Vagina (tissue), 2 donors: Measurements from ENCODE around the gene ZNF385C. TPM values are rescaled to one million over a fixed set of nuclear protein-coding genes. Genes with fewer than 3 reads are reported as not detected.

Experiments used
- DNase-seq, 2 donors: peaks; one replicate each; pipeline ENCODE4 v3.0.0-alpha.2; 2017; ENCODE audit errors: extremely low spot score in 2 of 2
- H3K27ac ChIP-seq: fragments of 200-600 bp; sonication (generic); one replicate; pipeline ENCODE4 v1.5.1; 2019
- H3K27me3 ChIP-seq: fragments of 200-600 bp; sonication (generic); one replicate; pipeline ENCODE4 v1.5.1; 2019
- H3K36me3 ChIP-seq, 2 donors: fragments of 200-600 bp; sonication (generic); one replicate each; pipeline ENCODE4 v1.5.1; 2017 to 2019
- H3K4me1 ChIP-seq: fragments of 200-600 bp; sonication (generic); one replicate; pipeline ENCODE4 v1.5.1; 2019
- H3K4me3 ChIP-seq, 2 donors: fragments of 200-600 bp; sonication (generic); 1 replicate in 1 of 2; 2 replicates in 1 of 2; pipeline ENCODE4 v1.5.1; 2016 to 2019
- H3K9me3 ChIP-seq: fragments of 200-600 bp; sonication (generic); one replicate; pipeline ENCODE4 v1.5.1; 2019
- POLR2A ChIP-seq, 2 donors: fragments of 450-650 bp; IDR thresholded peaks; one replicate each; pipeline ENCODE4 v1.6.1; 2017; ENCODE audit warnings: antibody characterized with exemption in 2 of 2, mild to moderate bottlenecking in 2 of 2, moderate library complexity in 2 of 2
- POLR2AphosphoS5 ChIP-seq, 2 donors: sonication (generic); formaldehyde crosslinking; IDR thresholded peaks; one replicate each; pipeline ENCODE4 v1.9.0; 2017; ENCODE audit warnings: antibody characterized with exemption in 2 of 2, mild to moderate bottlenecking in 2 of 2, low read depth in 1 of 2; ENCODE audit not compliant: insufficient read depth in 1 of 2
- intact Hi-C: fragments of 100-400 bp; cut with DNase I; formaldehyde crosslinking; loops from one replicate; pipeline ENCODE4 v1.15.1; 2023
- total RNA-seq: library from RNA; depleted of rRNA; stranded (reverse); fragments of >200 nt; gene quantifications from one replicate; pipeline ENCODE4 v1.2.3, GENCODE V29; 2016
- TF ChIP-seq, protein P1 (sequence below), 3 experiments: fragments of 450-650 bp in 2 of 3; fragments of 200-600 bp in 1 of 3; sonication (generic) in 1 of 3; IDR thresholded peaks; one replicate each; pipeline ENCODE4 v1.5.1; 2017 to 2019; ENCODE audit warnings: antibody characterized with exemption in 3 of 3, mild to moderate bottlenecking in 2 of 3, moderate library complexity in 2 of 3

Gene ZNF385C
- total RNA-seq, 1 donor from 2014 or later = 0.49 TPM

DNA sequence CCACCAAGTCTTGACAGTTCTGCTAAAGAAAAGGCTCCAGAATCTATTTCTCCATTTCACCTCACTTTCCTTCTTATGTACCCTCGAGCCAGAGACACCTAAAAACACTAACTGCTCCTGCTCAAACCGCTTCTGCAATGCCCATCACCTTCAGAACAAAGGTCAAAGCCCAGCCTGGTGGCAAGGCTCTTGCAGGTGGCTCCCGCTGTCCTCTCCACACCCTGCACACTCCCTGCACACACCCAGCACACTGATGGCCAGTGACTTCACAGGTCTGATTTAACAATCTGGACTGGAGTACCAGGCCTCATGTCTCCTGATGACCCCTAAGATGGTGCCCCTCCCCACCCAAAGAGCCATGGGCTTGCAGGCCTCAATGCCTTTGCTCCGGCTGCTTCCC is 38.0 kb downstream of the ZNF385C start:
- intact Hi-C loops = no loop called here
- H3K4me1 ChIP-seq = no peaks in the 10 kb centered on the region
- no peak overlapping the region for H3K4me3 ChIP-seq
- no peak for DNase-seq
- H3K27ac ChIP-seq = no peak overlapping the region
- H3K27me3 ChIP-seq = no peaks in the 10 kb centered on the region
- no peaks in the 10 kb centered on the region for H3K9me3 ChIP-seq
- H3K36me3 ChIP-seq = no peaks in the 10 kb centered on the region
- TF ChIP-seq, protein P1, sequence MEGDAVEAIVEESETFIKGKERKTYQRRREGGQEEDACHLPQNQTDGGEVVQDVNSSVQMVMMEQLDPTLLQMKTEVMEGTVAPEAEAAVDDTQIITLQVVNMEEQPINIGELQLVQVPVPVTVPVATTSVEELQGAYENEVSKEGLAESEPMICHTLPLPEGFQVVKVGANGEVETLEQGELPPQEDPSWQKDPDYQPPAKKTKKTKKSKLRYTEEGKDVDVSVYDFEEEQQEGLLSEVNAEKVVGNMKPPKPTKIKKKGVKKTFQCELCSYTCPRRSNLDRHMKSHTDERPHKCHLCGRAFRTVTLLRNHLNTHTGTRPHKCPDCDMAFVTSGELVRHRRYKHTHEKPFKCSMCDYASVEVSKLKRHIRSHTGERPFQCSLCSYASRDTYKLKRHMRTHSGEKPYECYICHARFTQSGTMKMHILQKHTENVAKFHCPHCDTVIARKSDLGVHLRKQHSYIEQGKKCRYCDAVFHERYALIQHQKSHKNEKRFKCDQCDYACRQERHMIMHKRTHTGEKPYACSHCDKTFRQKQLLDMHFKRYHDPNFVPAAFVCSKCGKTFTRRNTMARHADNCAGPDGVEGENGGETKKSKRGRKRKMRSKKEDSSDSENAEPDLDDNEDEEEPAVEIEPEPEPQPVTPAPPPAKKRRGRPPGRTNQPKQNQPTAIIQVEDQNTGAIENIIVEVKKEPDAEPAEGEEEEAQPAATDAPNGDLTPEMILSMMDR (IDR thresholded peaks at IDR 0.05) = no peak
- no peak for TF ChIP-seq POLR2AphosphoS5 (IDR thresholded peaks at IDR 0.05; ENCODE audit: insufficient read depth in 1 of 2, low read depth in 1 of 2)
- TF ChIP-seq POLR2A (IDR thresholded peaks at IDR 0.05) = no peak

DNA sequence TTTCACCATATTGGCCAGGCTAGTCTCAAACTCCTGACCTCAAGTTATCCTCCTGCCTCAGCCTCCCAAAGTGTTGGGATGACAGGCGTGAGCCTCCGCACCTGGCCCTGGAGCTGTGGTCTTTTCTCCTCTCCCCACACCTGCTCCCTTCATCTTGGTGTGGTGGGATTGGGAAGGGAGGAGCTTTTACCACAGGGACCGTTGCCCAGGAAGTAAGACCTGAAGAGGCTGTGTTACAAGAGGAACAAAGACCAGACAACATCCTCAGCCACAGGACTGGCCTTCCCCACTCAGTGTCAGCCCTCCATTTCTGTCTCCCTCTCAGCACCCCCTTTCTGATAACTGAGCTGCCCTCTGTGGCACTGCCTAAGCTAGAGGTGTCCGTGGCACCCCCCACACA is 38.5 kb downstream of the ZNF385C start:
- no peak for DNase-seq
- no peak overlapping the region for H3K27ac ChIP-seq
- H3K4me1 ChIP-seq = no peaks in the 10 kb centered on the region
- H3K9me3 ChIP-seq = no peaks in the 10 kb centered on the region
- intact Hi-C loops = no loop called here
- H3K27me3 ChIP-seq = no peaks in the 10 kb centered on the region
- H3K4me3 ChIP-seq = no peak overlapping the region
- H3K36me3 ChIP-seq = no peaks in the 10 kb centered on the region
- TF ChIP-seq, protein P1 (IDR thresholded peaks at IDR 0.05) = no peak
- TF ChIP-seq POLR2AphosphoS5 (IDR thresholded peaks at IDR 0.05; ENCODE audit: insufficient read depth in 1 of 2, low read depth in 1 of 2) (no peak), POLR2A (IDR thresholded peaks at IDR 0.05) (no peak)

DNA sequence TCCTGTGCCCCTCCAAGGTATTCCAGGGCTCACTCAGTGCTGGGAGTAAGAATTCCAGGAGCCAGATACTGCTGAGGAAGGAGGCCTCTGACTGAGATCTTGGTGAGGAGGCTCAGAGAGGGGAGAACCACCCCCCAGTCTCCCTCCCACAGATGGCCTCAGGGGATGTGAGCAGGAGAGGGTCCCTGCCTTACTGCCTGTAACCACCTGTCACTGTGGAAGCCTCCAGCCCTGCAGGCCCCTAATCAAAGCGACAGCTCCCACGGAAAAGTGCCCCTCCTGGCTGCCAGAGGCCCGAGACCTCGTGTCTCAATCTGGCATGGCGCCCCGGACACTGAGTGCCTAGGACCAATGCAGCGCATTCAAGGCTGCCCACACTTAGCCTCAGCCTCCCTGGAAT is 40.2 kb downstream of the ZNF385C start:
- TF ChIP-seq POLR2AphosphoS5 (IDR thresholded peaks at IDR 0.05; ENCODE audit: insufficient read depth in 1 of 2, low read depth in 1 of 2) (no peak), POLR2A (IDR thresholded peaks at IDR 0.05) (no peak)
- TF ChIP-seq, protein P1 (IDR thresholded peaks at IDR 0.05) = no peak
- intact Hi-C loops = no loop called here
- Histone ChIP-seq H3K27ac (no peak overlapping the region), H3K36me3 (no peaks in the 10 kb centered on the region), H3K4me3 (no peak overlapping the region), H3K27me3 (no peaks in the 10 kb centered on the region), H3K9me3 (no peaks in the 10 kb centered on the region), H3K4me1 (no peaks in the 10 kb centered on the region)
- no peak for DNase-seq

DNA sequence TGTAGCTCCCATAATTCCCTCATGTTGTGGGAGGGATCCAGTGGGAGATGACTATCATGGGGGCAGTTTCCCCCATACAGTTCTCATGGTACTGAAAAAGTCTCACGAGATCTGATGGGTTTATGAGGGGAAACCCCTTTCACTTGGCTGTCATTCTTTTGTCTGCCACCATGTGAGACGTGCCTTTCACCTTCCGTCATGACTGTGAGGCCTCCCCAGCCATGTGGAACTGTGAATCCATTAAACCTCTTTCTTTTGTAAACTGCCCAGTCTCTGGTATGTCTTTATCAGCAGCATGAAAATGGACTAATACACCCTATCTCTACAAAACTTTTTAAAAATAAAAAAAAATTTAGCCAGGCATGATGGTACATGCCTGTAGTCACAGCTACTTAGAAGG is 41.6 kb downstream of the ZNF385C start:
- Histone ChIP-seq H3K36me3 (no peaks in the 10 kb centered on the region), H3K9me3 (no peaks in the 10 kb centered on the region), H3K4me1 (no peaks in the 10 kb centered on the region), H3K4me3 (no peak overlapping the region), H3K27ac (no peak overlapping the region), H3K27me3 (peaks cover 4% of the 10 kb centered on the region)
- intact Hi-C loops = no loop called here
- no peak for TF ChIP-seq POLR2AphosphoS5 (IDR thresholded peaks at IDR 0.05; ENCODE audit: insufficient read depth in 1 of 2, low read depth in 1 of 2)
- TF ChIP-seq, protein P1 (IDR thresholded peaks at IDR 0.05) = no peak
- TF ChIP-seq POLR2A (IDR thresholded peaks at IDR 0.05) = no peak
- DNase-seq = no peak

DNA sequence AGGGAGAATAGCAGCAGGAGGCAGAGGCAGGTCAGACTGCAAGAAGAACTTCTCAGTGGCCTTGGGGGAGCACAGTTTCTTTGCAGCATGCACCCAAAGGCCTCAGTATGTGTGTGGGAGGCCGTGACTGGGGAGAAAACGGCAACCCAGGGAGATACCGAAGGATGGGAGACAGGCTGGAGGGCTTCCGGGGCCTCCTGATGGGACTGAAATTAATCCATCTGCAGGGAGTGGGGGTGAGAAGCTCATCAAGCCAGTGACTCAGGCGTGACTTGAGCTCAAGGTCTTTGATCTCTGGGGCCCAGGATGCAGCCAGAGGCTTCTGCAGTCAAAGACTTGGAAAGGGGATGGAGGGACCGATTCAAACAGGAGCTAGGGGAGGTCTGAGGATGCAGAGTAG is 42.8 kb downstream of the ZNF385C start:
- Histone ChIP-seq H3K9me3 (no peaks in the 10 kb centered on the region), H3K27me3 (peaks cover 4% of the 10 kb centered on the region), H3K36me3 (no peaks in the 10 kb centered on the region), H3K4me3 (no peak overlapping the region), H3K27ac (no peak overlapping the region), H3K4me1 (no peaks in the 10 kb centered on the region)
- intact Hi-C loops = no loop called here
- DNase-seq = no peak
- no peak for TF ChIP-seq POLR2A (IDR thresholded peaks at IDR 0.05)
- TF ChIP-seq POLR2AphosphoS5 (IDR thresholded peaks at IDR 0.05; ENCODE audit: insufficient read depth in 1 of 2, low read depth in 1 of 2) = no peak
- TF ChIP-seq, protein P1 (IDR thresholded peaks at IDR 0.05) = no peak
